Measurements from ENCODE around the gene MISFA. TPM values are rescaled to one million over a fixed set of nuclear protein-coding genes. Genes with fewer than 3 reads are reported as not detected.
"Not testable (repeated sequence)": the region's sequence is repeated elsewhere in the genome, so short reads cannot be mapped to it uniquely, and the experiment has no call there.

Gene MISFA
- total and polyA plus RNA-seq, 2 experiments from 2014 or later, result 5.1 TPM; not detected in 1

DNA sequence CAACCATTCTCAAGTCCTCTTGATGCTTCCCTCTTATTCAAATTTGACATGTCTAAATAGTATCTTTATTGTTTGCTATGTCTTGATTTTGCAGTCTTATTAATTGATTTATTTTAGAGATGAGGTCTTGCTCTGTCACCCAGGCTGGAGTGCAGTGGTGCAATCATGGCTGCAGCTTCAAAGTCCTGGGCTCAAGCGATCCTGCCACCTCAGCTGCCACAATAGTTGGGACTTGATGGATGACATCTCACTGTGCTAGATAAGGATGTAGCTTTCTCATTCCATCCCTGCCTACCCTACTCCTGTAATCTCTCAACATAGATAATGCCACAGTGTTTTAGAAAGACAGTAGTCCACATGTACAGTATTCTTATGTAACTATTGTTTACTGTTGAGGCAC lies 42.1 kb downstream of the MISFA start:
- H3K79me2 ChIP-seq (replicated peaks; ENCODE audit: insufficient read depth), result no peaks in the 10 kb centered on the region
- H3K4me3 ChIP-seq, result no peak overlapping the region
- H3K27me3 ChIP-seq (ENCODE audit: insufficient read depth), result no peaks in the 10 kb centered on the region
- no peak overlapping the region for H3K4me3 Mint-ChIP-seq
- TF ChIP-seq, protein P1, sequence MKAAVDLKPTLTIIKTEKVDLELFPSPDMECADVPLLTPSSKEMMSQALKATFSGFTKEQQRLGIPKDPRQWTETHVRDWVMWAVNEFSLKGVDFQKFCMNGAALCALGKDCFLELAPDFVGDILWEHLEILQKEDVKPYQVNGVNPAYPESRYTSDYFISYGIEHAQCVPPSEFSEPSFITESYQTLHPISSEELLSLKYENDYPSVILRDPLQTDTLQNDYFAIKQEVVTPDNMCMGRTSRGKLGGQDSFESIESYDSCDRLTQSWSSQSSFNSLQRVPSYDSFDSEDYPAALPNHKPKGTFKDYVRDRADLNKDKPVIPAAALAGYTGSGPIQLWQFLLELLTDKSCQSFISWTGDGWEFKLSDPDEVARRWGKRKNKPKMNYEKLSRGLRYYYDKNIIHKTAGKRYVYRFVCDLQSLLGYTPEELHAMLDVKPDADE (IDR thresholded peaks at IDR 0.05), result no peak
- H3F3A ChIP-seq (replicated peaks; ENCODE audit: low read depth), result no peaks in the 10 kb centered on the region
- no peak overlapping the region for H3K4me2 ChIP-seq
- H3K4me1 ChIP-seq (ENCODE audit: insufficient read depth), result no peaks in the 10 kb centered on the region
- no peaks in the 10 kb centered on the region for H3K36me3 ChIP-seq (ENCODE audit: insufficient read depth)
- H3K9me3 Mint-ChIP-seq, result no peaks in the 10 kb centered on the region
- ATAC-seq, result no peak
- H3K9me2 ChIP-seq (ENCODE audit: insufficient read depth), result no peaks in the 10 kb centered on the region
- no peaks in the 10 kb centered on the region for H4K20me1 ChIP-seq (replicated peaks; ENCODE audit: insufficient read depth)
- H3K36me3 Mint-ChIP-seq (ENCODE audit: low read depth), result no peaks in the 10 kb centered on the region
- no peak for DNase-seq (ENCODE audit: low spot score)
- H3K4me1 Mint-ChIP-seq, result no peaks in the 10 kb centered on the region; the same call in 2 of the 3 replicates
- peaks cover 6% of the 10 kb centered on the region for H3K27me3 Mint-ChIP-seq (ENCODE audit: insufficient read depth, low read depth, poor library complexity)
- H3K27ac ChIP-seq (ENCODE audit: low read depth), result no peak overlapping the region
- no peak overlapping the region for H2AFZ ChIP-seq
- H3K27ac Mint-ChIP-seq, result no peak overlapping the region

DNA sequence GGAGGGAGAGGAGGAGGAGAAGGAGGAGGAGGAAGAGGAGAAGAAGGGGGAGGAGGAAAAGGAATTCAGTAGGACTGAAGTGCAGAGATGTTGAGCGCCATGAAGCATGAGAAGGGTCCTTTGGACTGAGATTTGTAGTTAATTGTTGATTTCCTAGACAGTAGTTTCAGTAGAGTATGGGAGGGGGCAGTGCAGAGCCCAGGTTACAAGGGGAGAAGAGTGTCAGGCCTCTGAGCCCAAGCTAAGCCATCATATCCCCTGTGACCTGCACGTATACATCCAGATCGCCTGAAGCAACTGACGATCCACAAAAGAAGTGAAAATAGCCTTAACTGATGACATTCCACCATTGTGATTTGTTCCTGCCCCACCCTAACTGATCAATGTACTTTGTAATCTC lies 43.4 kb downstream of the MISFA start:
- H3K9me3 Mint-ChIP-seq; H3K36me3 Mint-ChIP-seq (ENCODE audit: low read depth); H3K4me3 Mint-ChIP-seq; H3K4me3 ChIP-seq; H3K27me3 ChIP-seq (ENCODE audit: insufficient read depth); H3K9me2 ChIP-seq (ENCODE audit: insufficient read depth); H3K36me3 ChIP-seq (ENCODE audit: insufficient read depth); H3F3A ChIP-seq (replicated peaks; ENCODE audit: low read depth); H4K20me1 ChIP-seq (replicated peaks; ENCODE audit: insufficient read depth); H3K4me1 Mint-ChIP-seq; H3K27ac Mint-ChIP-seq; H2AFZ ChIP-seq; H3K4me2 ChIP-seq; H3K4me1 ChIP-seq (ENCODE audit: insufficient read depth); H3K27ac ChIP-seq (ENCODE audit: low read depth); H3K27me3 Mint-ChIP-seq (ENCODE audit: insufficient read depth, low read depth, poor library complexity); H3K79me2 ChIP-seq (replicated peaks; ENCODE audit: insufficient read depth): not testable (repeated sequence)
- DNase-seq (ENCODE audit: low spot score) (peak; percentile 21), ATAC-seq (peak; percentile 73)
- TF ChIP-seq, protein P2, sequence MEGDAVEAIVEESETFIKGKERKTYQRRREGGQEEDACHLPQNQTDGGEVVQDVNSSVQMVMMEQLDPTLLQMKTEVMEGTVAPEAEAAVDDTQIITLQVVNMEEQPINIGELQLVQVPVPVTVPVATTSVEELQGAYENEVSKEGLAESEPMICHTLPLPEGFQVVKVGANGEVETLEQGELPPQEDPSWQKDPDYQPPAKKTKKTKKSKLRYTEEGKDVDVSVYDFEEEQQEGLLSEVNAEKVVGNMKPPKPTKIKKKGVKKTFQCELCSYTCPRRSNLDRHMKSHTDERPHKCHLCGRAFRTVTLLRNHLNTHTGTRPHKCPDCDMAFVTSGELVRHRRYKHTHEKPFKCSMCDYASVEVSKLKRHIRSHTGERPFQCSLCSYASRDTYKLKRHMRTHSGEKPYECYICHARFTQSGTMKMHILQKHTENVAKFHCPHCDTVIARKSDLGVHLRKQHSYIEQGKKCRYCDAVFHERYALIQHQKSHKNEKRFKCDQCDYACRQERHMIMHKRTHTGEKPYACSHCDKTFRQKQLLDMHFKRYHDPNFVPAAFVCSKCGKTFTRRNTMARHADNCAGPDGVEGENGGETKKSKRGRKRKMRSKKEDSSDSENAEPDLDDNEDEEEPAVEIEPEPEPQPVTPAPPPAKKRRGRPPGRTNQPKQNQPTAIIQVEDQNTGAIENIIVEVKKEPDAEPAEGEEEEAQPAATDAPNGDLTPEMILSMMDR (conservative IDR thresholded peaks at IDR 0.05; ENCODE audit: low read depth in 2 of 2), result peak; percentile 12 to 17; a peak in 1 of 4 replicates

DNA sequence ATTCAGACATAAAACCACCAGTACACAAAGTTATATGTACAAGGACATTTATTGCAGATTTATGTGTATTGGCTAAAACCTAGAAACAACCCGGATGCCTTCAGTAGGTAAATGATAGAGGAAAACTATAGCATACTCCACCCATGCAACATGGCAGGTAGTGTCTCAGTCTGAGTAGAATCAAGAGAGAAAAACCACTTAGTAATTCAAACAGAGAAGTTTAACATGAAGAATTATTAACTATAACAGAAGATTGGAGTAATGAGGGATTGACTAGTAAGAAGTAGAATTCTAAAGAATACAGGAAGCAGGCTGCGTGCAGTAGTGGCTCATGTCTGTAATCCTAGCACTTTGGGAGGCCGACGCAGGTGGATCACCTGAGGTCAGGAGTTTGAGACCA lies 50.8 kb downstream of the MISFA start:
- no peak overlapping the region for H3K27ac Mint-ChIP-seq
- Histone ChIP-seq H2AFZ (peak overlapping the region; percentile 97), H3K4me3 (no peak overlapping the region), H3K36me3 (ENCODE audit: insufficient read depth) (no peaks in the 10 kb centered on the region), H3K27ac (ENCODE audit: low read depth) (no peak overlapping the region), H3K9me2 (ENCODE audit: insufficient read depth) (no peaks in the 10 kb centered on the region), H3F3A (replicated peaks; ENCODE audit: low read depth) (no peaks in the 10 kb centered on the region), H4K20me1 (replicated peaks; ENCODE audit: insufficient read depth) (no peaks in the 10 kb centered on the region), H3K4me1 (ENCODE audit: insufficient read depth) (no peaks in the 10 kb centered on the region), H3K27me3 (ENCODE audit: insufficient read depth) (no peaks in the 10 kb centered on the region), H3K4me2 (no peak overlapping the region), H3K79me2 (replicated peaks; ENCODE audit: insufficient read depth) (no peaks in the 10 kb centered on the region)
- no peaks in the 10 kb centered on the region for H3K27me3 Mint-ChIP-seq (ENCODE audit: insufficient read depth, low read depth, poor library complexity)
- H3K4me1 Mint-ChIP-seq, result peaks cover 2% of the 10 kb centered on the region; the same call in 1 of the 3 replicates
- no peak for ATAC-seq
- DNase-seq (ENCODE audit: low spot score), result no peak
- no peaks in the 10 kb centered on the region for H3K36me3 Mint-ChIP-seq (ENCODE audit: low read depth)
- no peaks in the 10 kb centered on the region for H3K9me3 Mint-ChIP-seq
- no peak overlapping the region for H3K4me3 Mint-ChIP-seq
- no peak for TF ChIP-seq NANOG (IDR thresholded peaks at IDR 0.05; ENCODE audit: borderline replicate concordance)
- no peak for TF ChIP-seq ZNF331 (CRISPR knock-in tag; IDR thresholded peaks at IDR 0.05; ENCODE audit: low read depth)
- TF ChIP-seq EZH2phosphoT487 (IDR thresholded peaks at IDR 0.05; ENCODE audit: unreplicated experiment), result no peak
- TF ChIP-seq ZNF114 (CRISPR knock-in tag; IDR thresholded peaks at IDR 0.05), result no peak
- no peak for TF ChIP-seq STAT1 (IDR thresholded peaks at IDR 0.05; ENCODE audit: unreplicated experiment)
- no peak for TF ChIP-seq CREB1 (CRISPR knock-in tag; IDR thresholded peaks at IDR 0.05; ENCODE audit: low read depth)
- TF ChIP-seq, protein P1 (IDR thresholded peaks at IDR 0.05), result no peak
- TF ChIP-seq, protein P2 (conservative IDR thresholded peaks at IDR 0.05; ENCODE audit: low read depth in 2 of 2), result no peak
- no peak for TF ChIP-seq JUNB (IDR thresholded peaks at IDR 0.05; ENCODE audit: unreplicated experiment)
- TF ChIP-seq, protein P3, sequence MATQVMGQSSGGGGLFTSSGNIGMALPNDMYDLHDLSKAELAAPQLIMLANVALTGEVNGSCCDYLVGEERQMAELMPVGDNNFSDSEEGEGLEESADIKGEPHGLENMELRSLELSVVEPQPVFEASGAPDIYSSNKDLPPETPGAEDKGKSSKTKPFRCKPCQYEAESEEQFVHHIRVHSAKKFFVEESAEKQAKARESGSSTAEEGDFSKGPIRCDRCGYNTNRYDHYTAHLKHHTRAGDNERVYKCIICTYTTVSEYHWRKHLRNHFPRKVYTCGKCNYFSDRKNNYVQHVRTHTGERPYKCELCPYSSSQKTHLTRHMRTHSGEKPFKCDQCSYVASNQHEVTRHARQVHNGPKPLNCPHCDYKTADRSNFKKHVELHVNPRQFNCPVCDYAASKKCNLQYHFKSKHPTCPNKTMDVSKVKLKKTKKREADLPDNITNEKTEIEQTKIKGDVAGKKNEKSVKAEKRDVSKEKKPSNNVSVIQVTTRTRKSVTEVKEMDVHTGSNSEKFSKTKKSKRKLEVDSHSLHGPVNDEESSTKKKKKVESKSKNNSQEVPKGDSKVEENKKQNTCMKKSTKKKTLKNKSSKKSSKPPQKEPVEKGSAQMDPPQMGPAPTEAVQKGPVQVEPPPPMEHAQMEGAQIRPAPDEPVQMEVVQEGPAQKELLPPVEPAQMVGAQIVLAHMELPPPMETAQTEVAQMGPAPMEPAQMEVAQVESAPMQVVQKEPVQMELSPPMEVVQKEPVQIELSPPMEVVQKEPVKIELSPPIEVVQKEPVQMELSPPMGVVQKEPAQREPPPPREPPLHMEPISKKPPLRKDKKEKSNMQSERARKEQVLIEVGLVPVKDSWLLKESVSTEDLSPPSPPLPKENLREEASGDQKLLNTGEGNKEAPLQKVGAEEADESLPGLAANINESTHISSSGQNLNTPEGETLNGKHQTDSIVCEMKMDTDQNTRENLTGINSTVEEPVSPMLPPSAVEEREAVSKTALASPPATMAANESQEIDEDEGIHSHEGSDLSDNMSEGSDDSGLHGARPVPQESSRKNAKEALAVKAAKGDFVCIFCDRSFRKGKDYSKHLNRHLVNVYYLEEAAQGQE (IDR thresholded peaks at IDR 0.05; ENCODE audit: unreplicated experiment), result no peak
